Measurements from ENCODE around the gene SNRPF.
"Not testable (repeated sequence)": the region's sequence is repeated elsewhere in the genome, so short reads cannot be mapped to it uniquely, and the experiment has no call there.

Gene SNRPF

DNA sequence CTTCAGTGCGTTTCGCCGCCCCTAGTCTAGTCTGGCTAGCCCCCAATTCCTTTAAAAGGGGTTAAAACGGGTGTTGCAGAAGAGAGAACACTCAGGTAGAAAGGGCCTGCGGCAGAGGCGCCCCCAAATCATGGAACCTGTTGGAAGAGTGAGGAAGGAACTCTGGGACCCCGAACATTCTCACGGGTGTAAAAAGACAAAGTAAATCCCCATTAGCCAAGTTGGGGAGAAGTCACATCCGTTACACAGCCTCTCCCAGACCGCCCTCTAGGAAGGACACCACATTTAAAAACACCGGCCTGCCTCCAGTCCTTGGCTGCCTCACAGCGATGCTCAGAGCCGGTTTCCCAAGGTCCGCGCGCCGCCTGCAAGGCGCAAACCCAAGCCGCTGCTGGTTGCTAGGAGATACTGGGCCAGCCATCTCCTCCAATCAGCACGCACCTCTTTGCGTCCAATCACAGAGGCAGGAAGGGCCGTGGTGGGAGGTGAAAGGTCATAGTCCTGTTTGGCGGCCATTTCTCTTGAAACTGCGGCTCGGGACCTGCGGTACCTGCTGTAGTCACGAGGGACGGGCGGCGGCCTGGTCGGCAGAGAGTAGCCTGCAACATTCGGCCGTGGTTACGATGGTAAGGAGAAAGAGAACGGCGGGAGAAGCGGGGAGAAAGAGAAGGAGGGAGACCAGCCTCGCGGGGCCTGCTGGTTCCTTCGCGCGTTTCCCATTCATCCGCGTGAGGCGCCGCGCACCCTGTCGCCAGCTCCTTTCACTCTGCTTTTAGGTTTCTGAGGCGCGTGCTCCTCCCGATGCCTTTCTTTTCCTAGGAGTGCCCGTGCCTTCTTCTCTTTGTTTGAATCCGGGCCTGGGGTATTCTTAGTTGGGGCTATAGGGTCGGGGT is at the start of gene SNRPF:
Gene SNRPF, plus strand, starts transcription at position 502 of the 893 bp plus-strand sequence. Its CDS starts 122 bp downstream, at position 624.
- Mint-ChIP-seq H3K9me3 (peaks cover 3% of the 10 kb centered on the region), H3K36me3 (ENCODE audit: low read depth) (peaks cover 30% of the 10 kb centered on the region), H3K4me3 (no peak within 1 kb of the TSS), H3K27me3 (ENCODE audit: low read depth) (peaks cover 7% of the 10 kb centered on the region), H3K27ac (no peak within 1 kb of the TSS), H3K4me1 (ENCODE audit: low read depth) (peaks cover 25% of the 10 kb centered on the region)
- DNase-seq (ENCODE audit: low spot score), result peak; percentile 93

DNA sequence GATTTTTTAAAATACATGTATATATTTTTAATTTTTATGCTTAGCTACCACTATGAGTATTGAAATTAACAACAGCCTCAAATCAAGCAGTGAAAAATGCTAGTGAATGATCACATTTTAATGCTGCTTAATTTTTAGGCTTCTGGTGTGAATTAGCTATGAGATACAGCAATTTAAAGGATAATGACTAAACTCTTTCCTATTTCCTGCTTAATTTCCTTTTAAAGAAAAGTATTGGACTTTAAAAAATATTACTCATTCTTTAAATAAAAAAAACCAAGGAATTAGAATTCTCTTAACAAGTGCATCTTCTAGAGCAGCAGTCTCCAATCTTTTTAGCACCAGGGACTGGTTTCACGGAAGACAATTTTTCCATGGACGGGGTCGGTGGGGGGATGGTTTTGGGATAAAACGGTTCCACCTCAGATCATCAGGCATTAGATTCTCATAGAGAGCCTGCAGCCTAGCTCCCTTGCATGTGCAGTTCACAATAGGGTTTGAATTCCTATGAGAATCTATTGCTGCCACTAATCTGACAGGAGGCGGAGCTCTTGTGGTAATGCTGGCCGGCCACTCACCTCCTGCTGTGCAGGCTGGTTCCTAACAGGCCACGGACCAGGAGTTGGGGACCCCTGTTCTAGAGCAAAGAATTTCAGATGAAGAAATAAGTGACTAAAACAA is 49.6 kb upstream of the SNRPF start:
- Mint-ChIP-seq H3K9me3 (no peaks in the 10 kb centered on the region), H3K4me3 (no peak overlapping the region), H3K27me3 (ENCODE audit: low read depth) (peaks cover 36% of the 10 kb centered on the region), H3K4me1 (ENCODE audit: low read depth) (no peaks in the 10 kb centered on the region), H3K36me3 (ENCODE audit: low read depth) (no peaks in the 10 kb centered on the region), H3K27ac (no peak overlapping the region)
- DNase-seq (ENCODE audit: low spot score), result no peak

DNA sequence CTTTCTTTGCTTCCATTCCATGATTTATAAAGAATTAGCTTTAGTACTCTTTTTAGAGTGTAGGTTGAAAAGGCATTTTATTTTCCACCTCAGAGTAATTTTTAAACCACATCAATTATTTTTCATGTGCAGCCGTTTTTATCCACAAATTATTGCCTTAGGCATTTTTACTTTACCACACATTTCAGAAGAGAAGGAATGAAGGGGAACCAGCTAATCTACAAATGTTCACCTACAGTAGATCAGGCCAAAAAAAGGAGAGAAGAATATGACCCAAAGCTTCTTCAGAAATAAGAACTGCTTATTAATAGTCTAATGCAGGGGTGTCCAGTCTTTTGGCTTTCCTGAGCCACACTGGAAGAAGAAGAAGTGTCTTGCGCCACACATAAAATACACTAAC is 48.3 kb upstream of the SNRPF start:
- Mint-ChIP-seq H3K9me3 (no peaks in the 10 kb centered on the region), H3K27ac (no peak overlapping the region), H3K36me3 (ENCODE audit: low read depth) (no peaks in the 10 kb centered on the region), H3K27me3 (ENCODE audit: low read depth) (peaks cover 31% of the 10 kb centered on the region), H3K4me3 (no peak overlapping the region), H3K4me1 (ENCODE audit: low read depth) (no peaks in the 10 kb centered on the region)
- no peak for DNase-seq (ENCODE audit: low spot score)

DNA sequence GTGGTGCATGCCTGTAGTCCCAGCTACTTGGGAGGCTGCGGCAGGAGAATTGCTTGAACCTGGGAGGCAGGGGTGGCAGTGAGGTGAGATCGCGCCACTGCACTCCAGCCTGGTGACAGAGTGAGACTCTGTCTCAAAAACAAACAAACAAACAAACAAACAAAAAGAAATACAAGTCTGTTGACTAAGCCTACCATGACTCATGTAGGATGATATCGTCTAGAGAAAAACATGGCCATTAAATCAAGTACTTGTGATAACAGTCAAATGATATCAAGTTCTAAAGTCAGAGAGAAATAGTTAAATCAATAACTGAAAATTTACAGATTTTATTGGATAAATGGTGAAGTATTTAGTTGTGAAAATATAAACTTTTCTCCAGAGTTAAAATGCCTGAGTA is 46.6 kb upstream of the SNRPF start:
- peaks cover 31% of the 10 kb centered on the region for H3K27me3 Mint-ChIP-seq (ENCODE audit: low read depth)
- H3K27ac Mint-ChIP-seq; DNase-seq (ENCODE audit: low spot score); H3K4me3 Mint-ChIP-seq; H3K9me3 Mint-ChIP-seq; H3K36me3 Mint-ChIP-seq (ENCODE audit: low read depth); H3K4me1 Mint-ChIP-seq (ENCODE audit: low read depth): not testable (repeated sequence)

DNA sequence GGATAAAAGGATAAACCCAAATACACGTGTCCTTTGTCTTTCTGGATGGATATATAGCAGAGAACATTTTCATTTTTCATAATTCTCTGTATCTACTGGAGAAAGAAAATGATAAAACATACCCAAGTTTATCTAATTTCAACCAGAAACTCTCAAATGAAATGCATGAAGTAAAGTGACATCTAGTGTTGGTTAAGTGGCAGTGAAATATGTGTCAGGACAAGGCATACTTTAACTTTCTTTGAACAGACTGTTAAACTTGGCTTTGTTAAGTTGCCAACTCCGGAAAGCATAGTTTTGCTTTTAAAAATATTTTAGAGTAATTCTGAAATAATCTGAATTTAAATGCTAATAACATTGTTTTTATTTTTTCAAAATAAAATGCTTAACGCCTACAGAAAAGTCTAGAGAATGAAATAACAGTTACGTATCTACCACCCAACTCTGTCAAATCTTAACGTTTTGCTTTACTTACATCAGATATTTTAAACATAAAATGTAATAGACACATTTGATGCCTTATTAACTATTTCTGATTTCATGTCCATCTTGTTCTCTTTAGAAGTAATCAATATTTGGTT is 43.0 kb upstream of the SNRPF start:
- Mint-ChIP-seq H3K36me3 (ENCODE audit: low read depth) (no peaks in the 10 kb centered on the region), H3K27me3 (ENCODE audit: low read depth) (peaks cover 21% of the 10 kb centered on the region), H3K9me3 (no peaks in the 10 kb centered on the region), H3K4me1 (ENCODE audit: low read depth) (no peaks in the 10 kb centered on the region), H3K27ac (no peak overlapping the region), H3K4me3 (no peak overlapping the region)
- DNase-seq (ENCODE audit: low spot score), result no peak

DNA sequence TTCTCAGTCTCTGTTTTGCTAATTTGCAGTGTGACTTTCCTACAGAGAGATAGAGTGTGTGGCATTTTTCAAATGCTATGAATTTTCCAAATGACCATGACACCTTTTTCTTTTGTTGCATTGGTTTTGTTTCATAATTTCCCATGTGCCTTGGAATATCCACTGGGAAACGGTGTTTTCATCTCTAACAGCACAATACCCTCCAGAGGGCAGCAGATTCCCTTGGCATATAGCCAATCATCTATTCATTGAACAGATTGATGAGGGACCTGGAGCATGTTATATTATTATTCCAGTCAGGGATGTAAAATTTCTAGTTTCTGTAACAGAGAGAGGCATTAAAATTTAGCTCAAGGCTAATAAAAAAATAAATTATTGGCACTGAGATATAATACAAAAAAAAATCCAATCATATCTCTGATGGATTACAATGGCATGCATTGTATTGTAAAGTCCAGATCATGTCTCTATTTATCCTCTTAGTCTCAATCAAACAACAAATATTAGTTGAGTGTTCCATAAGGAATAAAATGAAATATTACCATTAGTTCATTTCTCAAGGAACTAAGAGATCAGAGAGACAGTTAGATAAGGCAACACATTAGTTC is 38.6 kb upstream of the SNRPF start:
- H3K4me3 Mint-ChIP-seq, result no peak overlapping the region
- H3K4me1 Mint-ChIP-seq (ENCODE audit: low read depth), result no peaks in the 10 kb centered on the region
- H3K9me3 Mint-ChIP-seq, result no peaks in the 10 kb centered on the region
- DNase-seq (ENCODE audit: low spot score), result no peak
- H3K27me3 Mint-ChIP-seq (ENCODE audit: low read depth), result peaks cover 13% of the 10 kb centered on the region
- H3K36me3 Mint-ChIP-seq (ENCODE audit: low read depth), result no peaks in the 10 kb centered on the region
- H3K27ac Mint-ChIP-seq, result no peak overlapping the region

DNA sequence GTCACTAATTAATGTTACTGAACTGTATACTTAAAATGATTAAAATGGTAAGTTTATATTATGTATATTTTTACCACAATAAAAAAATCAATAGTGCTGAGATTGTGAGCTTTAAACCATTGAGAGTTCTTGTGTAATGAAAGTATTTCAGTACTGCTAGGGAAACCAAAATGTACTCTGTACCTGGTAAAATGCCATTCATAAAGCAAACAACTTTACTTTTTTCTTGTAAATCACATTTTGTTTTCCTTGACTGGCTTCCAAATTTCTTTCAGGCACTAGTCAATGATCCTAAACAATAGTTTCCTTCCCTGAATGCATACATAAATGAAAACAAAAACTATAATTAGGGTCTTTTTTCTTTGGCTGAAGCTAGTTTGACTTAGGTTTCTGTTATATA is 29.4 kb upstream of the SNRPF start:
- no peak overlapping the region for H3K27ac Mint-ChIP-seq
- H3K36me3 Mint-ChIP-seq (ENCODE audit: low read depth), result no peaks in the 10 kb centered on the region

DNA sequence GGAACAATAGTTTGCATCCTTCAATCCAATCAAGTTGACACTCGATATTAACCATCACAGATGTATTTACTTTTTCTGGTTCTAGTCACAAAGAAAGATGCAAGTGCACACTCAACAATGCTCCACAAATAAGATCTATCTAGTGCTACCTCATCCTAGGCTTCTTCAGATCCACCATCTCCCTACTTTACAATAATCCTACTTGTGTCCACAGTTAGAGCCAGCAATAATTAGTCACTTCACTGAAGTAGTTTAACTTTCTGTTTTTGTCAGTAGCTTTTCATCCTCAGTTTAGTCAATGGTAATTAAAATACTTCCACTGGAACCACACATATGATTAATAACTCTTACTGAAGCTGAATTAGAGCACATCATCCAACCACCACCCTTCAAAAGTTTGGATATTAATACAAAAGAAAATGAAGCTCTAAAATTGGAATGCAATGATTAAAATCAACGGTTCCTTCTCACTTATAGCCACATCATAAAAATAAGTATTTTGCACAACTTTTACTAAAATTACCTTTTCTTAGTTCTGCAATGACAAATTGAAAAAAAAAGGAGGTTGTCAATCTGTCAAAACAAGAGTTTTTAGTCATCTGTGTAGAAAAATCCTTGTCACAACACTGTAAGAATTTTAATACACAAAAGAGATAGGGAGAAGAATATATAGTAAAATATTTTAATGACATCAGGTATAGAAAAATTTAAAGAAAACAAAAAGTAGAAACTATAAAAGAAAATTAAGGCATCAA is 28.2 kb upstream of the SNRPF start:
- Mint-ChIP-seq H3K27ac (no peak overlapping the region), H3K4me1 (ENCODE audit: low read depth) (no peaks in the 10 kb centered on the region), H3K9me3 (no peaks in the 10 kb centered on the region), H3K4me3 (no peak overlapping the region), H3K36me3 (ENCODE audit: low read depth) (no peaks in the 10 kb centered on the region), H3K27me3 (ENCODE audit: low read depth) (peaks cover 24% of the 10 kb centered on the region)
- DNase-seq (ENCODE audit: low spot score), result no peak

More for the DNA sequence above, 29.4 kb upstream of the SNRPF start:
- Mint-ChIP-seq H3K4me3 (no peak overlapping the region), H3K4me1 (ENCODE audit: low read depth) (no peaks in the 10 kb centered on the region), H3K9me3 (no peaks in the 10 kb centered on the region), H3K27me3 (ENCODE audit: low read depth) (peaks cover 21% of the 10 kb centered on the region)
- no peak for DNase-seq (ENCODE audit: low spot score)

DNA sequence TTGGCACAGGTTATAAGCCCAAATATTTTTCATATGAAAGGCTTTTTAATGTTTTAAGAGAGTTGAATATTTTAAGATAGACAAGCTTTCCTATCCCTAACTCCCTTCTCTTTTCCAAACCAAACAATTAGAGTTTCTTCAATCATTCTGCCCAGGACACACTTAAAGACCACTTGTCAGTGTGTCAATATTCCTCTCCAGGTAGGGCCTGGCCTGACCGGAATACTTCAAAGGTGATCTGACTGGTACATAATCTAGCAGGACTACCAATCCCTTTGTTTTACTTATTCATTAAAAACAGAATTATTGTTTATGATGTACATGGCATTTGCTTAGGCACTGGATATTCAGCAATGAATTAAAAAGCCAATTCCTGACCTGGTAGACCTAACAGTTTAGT is 24.2 kb upstream of the SNRPF start:
- DNase-seq (ENCODE audit: low spot score), result no peak
- Mint-ChIP-seq H3K36me3 (ENCODE audit: low read depth) (no peaks in the 10 kb centered on the region), H3K4me3 (no peak overlapping the region), H3K9me3 (no peaks in the 10 kb centered on the region), H3K4me1 (ENCODE audit: low read depth) (no peaks in the 10 kb centered on the region), H3K27me3 (ENCODE audit: low read depth) (peaks cover 37% of the 10 kb centered on the region), H3K27ac (no peak overlapping the region)

DNA sequence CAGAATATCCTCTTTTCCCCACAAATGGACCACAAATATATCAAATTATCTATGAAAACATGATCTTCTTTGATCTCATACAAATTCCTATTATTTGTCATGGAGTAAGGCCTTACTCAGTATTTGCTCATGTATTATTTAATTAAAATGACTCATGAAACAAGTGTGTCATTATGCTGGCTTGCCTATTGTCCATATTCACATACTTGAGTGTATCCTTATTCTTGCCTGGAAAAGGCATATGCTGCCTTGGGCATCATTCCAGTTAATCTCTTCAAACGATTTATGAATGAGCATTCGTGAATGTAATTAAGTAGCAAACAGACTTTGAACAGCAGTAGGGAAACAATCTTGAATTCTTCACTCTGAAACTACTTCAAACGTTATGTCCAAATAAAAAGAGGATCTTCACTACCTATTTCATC is 22.6 kb upstream of the SNRPF start:
- no peaks in the 10 kb centered on the region for H3K36me3 Mint-ChIP-seq (ENCODE audit: low read depth)
- no peaks in the 10 kb centered on the region for H3K9me3 Mint-ChIP-seq
- H3K4me1 Mint-ChIP-seq (ENCODE audit: low read depth), result no peaks in the 10 kb centered on the region
- peaks cover 34% of the 10 kb centered on the region for H3K27me3 Mint-ChIP-seq (ENCODE audit: low read depth)
- DNase-seq (ENCODE audit: low spot score), result no peak
- H3K27ac Mint-ChIP-seq, result no peak overlapping the region
- no peak overlapping the region for H3K4me3 Mint-ChIP-seq

DNA sequence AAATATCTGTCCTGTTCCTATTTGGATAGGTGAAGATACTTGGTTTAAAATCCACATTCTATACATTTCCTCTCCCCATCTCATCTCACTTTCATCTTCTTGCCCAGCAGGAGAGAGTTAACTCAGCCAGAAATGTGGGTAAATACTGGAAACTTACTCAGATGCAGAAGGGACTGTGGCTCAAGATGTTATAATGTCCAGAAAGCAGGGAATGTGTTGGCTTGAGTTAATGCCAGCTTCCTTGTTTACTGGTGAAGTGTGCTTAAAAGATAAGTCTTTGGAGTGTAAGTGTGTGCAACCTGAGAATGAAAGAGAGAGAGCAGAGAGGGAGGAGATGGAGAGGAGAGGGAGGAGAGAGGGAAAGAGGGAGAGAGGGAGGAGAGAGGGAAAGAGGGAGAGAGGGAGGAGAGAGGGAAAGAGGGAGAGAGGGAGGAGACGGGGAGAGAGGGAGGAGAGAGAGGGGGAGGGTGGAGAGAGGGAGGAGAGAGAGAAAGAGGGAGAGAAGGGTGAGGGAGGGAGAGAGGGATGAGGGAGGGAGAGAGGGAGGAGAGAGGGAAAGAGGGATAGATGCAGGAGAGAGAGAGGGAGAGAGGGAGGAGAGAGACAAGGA is 22.0 kb upstream of the SNRPF start:
- no peak for DNase-seq (ENCODE audit: low spot score)
- no peaks in the 10 kb centered on the region for H3K36me3 Mint-ChIP-seq (ENCODE audit: low read depth)
- H3K27me3 Mint-ChIP-seq (ENCODE audit: low read depth), result peaks cover 33% of the 10 kb centered on the region

DNA sequence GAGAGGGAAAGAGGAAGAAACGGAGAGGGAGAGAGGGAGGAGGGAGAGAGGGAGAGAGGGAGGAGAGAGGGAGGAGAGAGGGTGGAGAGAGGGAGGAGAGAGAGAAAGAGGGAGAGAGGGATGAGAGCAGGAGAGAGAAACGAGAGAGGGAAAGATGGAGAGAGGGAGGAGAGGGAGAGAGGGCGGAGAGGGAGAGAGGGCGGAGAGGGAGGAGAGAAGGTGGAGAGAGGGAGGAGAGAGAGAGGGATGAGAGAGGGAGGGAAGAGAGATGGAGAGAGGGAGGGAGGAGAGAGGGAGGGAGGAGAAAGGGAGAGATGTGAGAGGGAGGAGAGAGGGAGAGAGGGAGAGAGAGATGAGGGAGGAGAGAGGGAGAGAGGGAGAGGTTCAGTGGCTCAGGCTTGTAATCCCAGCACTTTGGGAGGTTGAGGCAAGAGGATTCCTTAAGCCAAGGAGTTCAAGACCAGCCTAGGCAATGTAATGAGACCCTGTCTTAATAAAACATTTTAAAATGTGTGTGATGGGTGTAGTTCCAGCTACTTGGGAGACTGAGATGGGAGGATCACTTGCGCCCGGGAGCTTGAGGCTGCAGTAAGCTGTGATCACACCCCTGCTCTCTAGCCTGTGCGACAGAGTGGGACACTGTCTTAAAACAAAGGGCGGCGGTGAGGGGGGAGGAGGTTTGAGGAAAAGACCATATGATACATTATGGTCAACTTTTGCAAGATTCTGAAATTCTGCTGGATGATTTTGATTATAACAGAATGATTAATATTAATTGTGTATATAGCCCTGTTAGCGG is 21.3 kb upstream of the SNRPF start:
- Mint-ChIP-seq H3K9me3 (no peaks in the 10 kb centered on the region), H3K4me1 (ENCODE audit: low read depth) (no peaks in the 10 kb centered on the region), H3K27me3 (ENCODE audit: low read depth) (peaks cover 28% of the 10 kb centered on the region), H3K36me3 (ENCODE audit: low read depth) (no peaks in the 10 kb centered on the region), H3K27ac (no peak overlapping the region), H3K4me3 (no peak overlapping the region)
- DNase-seq (ENCODE audit: low spot score), result no peak

More for the DNA sequence above, 22.0 kb upstream of the SNRPF start:
- no peaks in the 10 kb centered on the region for H3K9me3 Mint-ChIP-seq
- H3K4me3 Mint-ChIP-seq, result no peak overlapping the region
- no peaks in the 10 kb centered on the region for H3K4me1 Mint-ChIP-seq (ENCODE audit: low read depth)
- H3K27ac Mint-ChIP-seq, result no peak overlapping the region

Data from T-helper 2 cell treated with Interferon-gamma antibody and Interleukin-4, amounts not matched to agents 5 μg/mL and 100 μg/mL, for 36 hours (primary cell).